ENCODE data around the gene TTC3. TPM values are rescaled to one million over a fixed set of nuclear protein-coding genes. Genes with fewer than 3 reads are reported as not detected.

The TTC3 gene
- total RNA-seq, 2 experiments from 2014 or later = 73.5 to 90.0 TPM

GRCh38 chr21:37166733-37167132, 93.7 kb downstream of the TTC3 start:
- Histone ChIP-seq H3K4me1 (ENCODE audit: insufficient read depth, low read length, poor library complexity, severe bottlenecking) (no peaks in the 10 kb centered on the region), H3K36me3 (ENCODE audit: insufficient read depth, low read length) (peaks cover 74% of the 10 kb centered on the region), H3K4me2 (ENCODE audit: low read length) (no peak overlapping the region), H3K9me2 (ENCODE audit: insufficient read depth, low read length) (no peaks in the 10 kb centered on the region), H4K20me1 (ENCODE audit: insufficient read depth, low read length) (no peaks in the 10 kb centered on the region), H3K27ac (ENCODE audit: low read depth, low read length, poor library complexity, severe bottlenecking) (no peak overlapping the region), H3K9me3 (ENCODE audit: low read length) (no peaks in the 10 kb centered on the region), H3K79me2 (ENCODE audit: insufficient read depth, low read depth, low read length) (no peaks in the 10 kb centered on the region), H3K4me3 (ENCODE audit: low read depth, low read length, poor library complexity, severe bottlenecking) (no peak overlapping the region), H2AFZ (ENCODE audit: low read length) (no peak overlapping the region)
- TF ChIP-seq CTCF (conservative IDR thresholded peaks at IDR 0.05; ENCODE audit: low read length) (peak; percentile 70), EZH2phosphoT487 (IDR thresholded peaks at IDR 0.05; ENCODE audit: borderline replicate concordance, low read depth, low read length) (no peak)
- intact Hi-C loops (cut with micrococcal nuclease; ENCODE audit: unreplicated experiment) = no loop called here
- ChIA-PET CTCF (ENCODE audit: unreplicated experiment) (no interaction called here), POLR2A (interaction anchor here (0.9 to 1.1 kb wide), 2 partner anchors 18 to 38 kb away, joined by 3 read pairs; no protein-coding TSS in a partner anchor)
- BruUV-seq (replicated peaks) = no TSS peak
- DNase-seq (ENCODE audit: low spot score) = peak; percentile 33

DNA sequence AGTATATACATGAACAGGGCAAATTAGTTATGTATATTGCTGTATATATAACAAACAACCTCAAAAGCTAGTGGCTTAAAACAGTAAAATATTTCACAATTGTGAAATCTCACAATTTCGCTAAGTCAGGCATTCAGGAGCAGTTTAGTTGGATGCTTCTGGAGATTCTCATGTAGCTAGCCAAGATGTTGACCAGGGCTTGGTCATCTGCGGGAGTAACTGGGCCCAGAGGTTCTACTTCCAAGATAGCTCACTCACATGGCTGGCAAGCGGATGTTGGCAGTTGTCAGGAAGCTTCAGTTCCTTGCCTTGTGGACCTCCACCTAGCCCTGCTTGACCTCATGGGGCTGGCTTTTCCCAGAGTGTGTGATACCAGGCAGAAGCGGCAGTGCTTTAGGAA, 95.6 kb downstream of the TTC3 start:
- TF ChIP-seq EZH2phosphoT487 (IDR thresholded peaks at IDR 0.05; ENCODE audit: borderline replicate concordance, low read depth, low read length) (no peak), CTCF (conservative IDR thresholded peaks at IDR 0.05; ENCODE audit: low read length) (no peak)
- DNase-seq (ENCODE audit: low spot score) = no peak
- Histone ChIP-seq H3K4me2 (ENCODE audit: low read length) (no peak overlapping the region), H2AFZ (ENCODE audit: low read length) (no peak overlapping the region), H3K4me3 (ENCODE audit: low read depth, low read length, poor library complexity, severe bottlenecking) (no peak overlapping the region), H3K9me3 (ENCODE audit: low read length) (no peaks in the 10 kb centered on the region), H3K79me2 (ENCODE audit: insufficient read depth, low read depth, low read length) (no peaks in the 10 kb centered on the region), H3K4me1 (ENCODE audit: insufficient read depth, low read length, poor library complexity, severe bottlenecking) (no peaks in the 10 kb centered on the region), H3K27ac (ENCODE audit: low read depth, low read length, poor library complexity, severe bottlenecking) (no peak overlapping the region), H4K20me1 (ENCODE audit: insufficient read depth, low read length) (no peaks in the 10 kb centered on the region), H3K36me3 (ENCODE audit: insufficient read depth, low read length) (peaks cover 69% of the 10 kb centered on the region), H3K9me2 (ENCODE audit: insufficient read depth, low read length) (no peaks in the 10 kb centered on the region)
- POLR2A ChIA-PET = interaction anchor here (1.7 kb wide), 1 partner anchor 11 kb away, joined by 6 read pairs; no protein-coding TSS in a partner anchor
- intact Hi-C loops (cut with micrococcal nuclease; ENCODE audit: unreplicated experiment) = no loop called here
- CTCF ChIA-PET (ENCODE audit: unreplicated experiment) = no interaction called here
- BruUV-seq (replicated peaks) = no TSS peak

- Histone ChIP-seq H3K4me3 (ENCODE audit: low read depth, low read length, poor library complexity, severe bottlenecking) (no peak overlapping the region), H2AFZ (ENCODE audit: low read length) (no peak overlapping the region), H3K9me3 (ENCODE audit: low read length) (no peaks in the 10 kb centered on the region), H3K27ac (ENCODE audit: low read depth, low read length, poor library complexity, severe bottlenecking) (no peak overlapping the region), H3K79me2 (ENCODE audit: insufficient read depth, low read depth, low read length) (no peaks in the 10 kb centered on the region), H3K36me3 (ENCODE audit: insufficient read depth, low read length) (peaks cover 62% of the 10 kb centered on the region), H4K20me1 (ENCODE audit: insufficient read depth, low read length) (no peaks in the 10 kb centered on the region), H3K4me2 (ENCODE audit: low read length) (no peak overlapping the region), H3K4me1 (ENCODE audit: insufficient read depth, low read length, poor library complexity, severe bottlenecking) (no peaks in the 10 kb centered on the region), H3K9me2 (ENCODE audit: insufficient read depth, low read length) (no peaks in the 10 kb centered on the region)
- POLR2A ChIA-PET = interaction anchor here (1.5 kb wide), 1 partner anchor 14 kb away, joined by 3 read pairs; no protein-coding TSS in a partner anchor
- no peak for TF ChIP-seq CTCF (conservative IDR thresholded peaks at IDR 0.05; ENCODE audit: low read length)
- TF ChIP-seq EZH2phosphoT487 (IDR thresholded peaks at IDR 0.05; ENCODE audit: borderline replicate concordance, low read depth, low read length) = no peak
- intact Hi-C loops (cut with micrococcal nuclease; ENCODE audit: unreplicated experiment) = no loop called here
- CTCF ChIA-PET (ENCODE audit: unreplicated experiment) = no interaction called here
- no TSS peak for BruUV-seq (replicated peaks)
- DNase-seq (ENCODE audit: low spot score) = no peak
Measured at GRCh38 chr21:37172646-37173045, 99.6 kb downstream of the TTC3 start.
